HG02938 (cell line): ENCODE data around the gene GABRG3.

Experiments used
- ATAC-seq: cut with Tn5 transposase; IDR thresholded peaks from one replicate; pipeline ENCODE4 v1.9.1; 2021; ENCODE audit warnings: mild to moderate bottlenecking, moderate library complexity; ENCODE audit not compliant: unreplicated experiment

GABRG3 gene

GRCh38 chr15:27094235-27094634 lies 123.3 kb downstream of the GABRG3 start:
- ATAC-seq = no peak

- no peak for ATAC-seq
Measured at GRCh38 chr15:27095886-27096624, 125.1 kb downstream of the GABRG3 start.

- ATAC-seq = no peak
Measured at GRCh38 chr15:27097506-27097905, 126.5 kb downstream of the GABRG3 start.

- no peak for ATAC-seq
Measured at GRCh38 chr15:27101982-27102381, 131.0 kb downstream of the GABRG3 start.

- no peak for ATAC-seq
Measured at GRCh38 chr15:27111323-27111722, 140.3 kb downstream of the GABRG3 start.

GRCh38 chr15:27114473-27114872 lies 143.5 kb downstream of the GABRG3 start:
- no peak for ATAC-seq

- ATAC-seq = no peak
Measured at GRCh38 chr15:27119695-27120266, 148.8 kb downstream of the GABRG3 start.

- ATAC-seq = no peak
Measured at GRCh38 chr15:27121672-27122071, 150.7 kb downstream of the GABRG3 start.

GRCh38 chr15:27123291-27123690 lies 152.3 kb downstream of the GABRG3 start:
- no peak for ATAC-seq

GRCh38 chr15:27123808-27124207 lies 152.8 kb downstream of the GABRG3 start:
- ATAC-seq = no peak

GRCh38 chr15:27124287-27124871 lies 153.4 kb downstream of the GABRG3 start:
- no peak for ATAC-seq

- no peak for ATAC-seq
Measured at GRCh38 chr15:27125185-27125584, 154.2 kb downstream of the GABRG3 start.

- ATAC-seq = no peak
Measured at GRCh38 chr15:27126449-27126848, 155.5 kb downstream of the GABRG3 start.

- no peak for ATAC-seq
Measured at GRCh38 chr15:27127815-27128570, 157.0 kb downstream of the GABRG3 start.

- no peak for ATAC-seq
Measured at GRCh38 chr15:27133249-27133648, 162.3 kb downstream of the GABRG3 start.

GRCh38 chr15:27134481-27134880 lies 163.5 kb downstream of the GABRG3 start:
- no peak for ATAC-seq

- no peak for ATAC-seq
Measured at GRCh38 chr15:27135151-27135550, 164.2 kb downstream of the GABRG3 start.

- no peak for ATAC-seq
Measured at GRCh38 chr15:27137127-27137526, 166.1 kb downstream of the GABRG3 start.

GRCh38 chr15:27165590-27165989 lies 194.6 kb downstream of the GABRG3 start:
- ATAC-seq = no peak

- no peak for ATAC-seq
Measured at GRCh38 chr15:27166917-27167316, 195.9 kb downstream of the GABRG3 start.

GRCh38 chr15:27167738-27168137 lies 196.8 kb downstream of the GABRG3 start:
- no peak for ATAC-seq

GRCh38 chr15:27170851-27171250 lies 199.9 kb downstream of the GABRG3 start:
- no peak for ATAC-seq
